Measurements from ENCODE around the gene MYL12B. TPM values are rescaled to one million over a fixed set of nuclear protein-coding genes. Genes with fewer than 3 reads are reported as not detected.
A peak's percentile ranks its signal among the peaks of the same experiment; 100 is the strongest.

MYL12B gene
- total RNA-seq, 1 donor from 2014 or later = 535 TPM

GRCh38 chr18:3262234-3263131 is 550 bp downstream of the MYL12B start:
- Histone ChIP-seq H3K4me3 (ENCODE audit: low read depth, low read length) (peak overlapping the region; percentile 58), H3K27me3 (ENCODE audit: control insufficient read depth, insufficient read depth, low read length) (no peaks in the 10 kb centered on the region), H3K36me3 (ENCODE audit: control insufficient read depth, insufficient read depth, low read length) (no peaks in the 10 kb centered on the region)
- no peak for TF ChIP-seq CTCF (IDR thresholded peaks at IDR 0.05; ENCODE audit: insufficient read depth, low read length, poor library complexity, severe bottlenecking)
- no peak for DNase-seq (ENCODE audit: low read depth)

- Histone ChIP-seq H3K27me3 (ENCODE audit: control insufficient read depth, insufficient read depth, low read length) (no peaks in the 10 kb centered on the region), H3K4me3 (ENCODE audit: low read depth, low read length) (peak overlapping the region; percentile 58), H3K36me3 (ENCODE audit: control insufficient read depth, insufficient read depth, low read length) (no peaks in the 10 kb centered on the region)
- DNase-seq (ENCODE audit: low read depth) = no peak
- TF ChIP-seq CTCF (IDR thresholded peaks at IDR 0.05; ENCODE audit: insufficient read depth, low read length, poor library complexity, severe bottlenecking) = no peak
Observed at GRCh38 chr18:3263132-3263700, 1.3 kb downstream of the MYL12B start.

GRCh38 chr18:3264362-3264761 is 2.4 kb downstream of the MYL12B start:
- no peak overlapping the region for H3K4me3 ChIP-seq (ENCODE audit: low read depth, low read length)
- no peaks in the 10 kb centered on the region for H3K36me3 ChIP-seq (ENCODE audit: control insufficient read depth, insufficient read depth, low read length)
- DNase-seq (ENCODE audit: low read depth) = no peak
- TF ChIP-seq CTCF (IDR thresholded peaks at IDR 0.05; ENCODE audit: insufficient read depth, low read length, poor library complexity, severe bottlenecking) = no peak
- H3K27me3 ChIP-seq (ENCODE audit: control insufficient read depth, insufficient read depth, low read length) = no peaks in the 10 kb centered on the region

- TF ChIP-seq CTCF (IDR thresholded peaks at IDR 0.05; ENCODE audit: insufficient read depth, low read length, poor library complexity, severe bottlenecking) = no peak
- DNase-seq (ENCODE audit: low read depth) = no peak
- H3K27me3 ChIP-seq (ENCODE audit: control insufficient read depth, insufficient read depth, low read length) = no peaks in the 10 kb centered on the region
- H3K4me3 ChIP-seq (ENCODE audit: low read depth, low read length) = no peak overlapping the region
- H3K36me3 ChIP-seq (ENCODE audit: control insufficient read depth, insufficient read depth, low read length) = no peaks in the 10 kb centered on the region
Observed at GRCh38 chr18:3265564-3266033, 3.7 kb downstream of the MYL12B start.

GRCh38 chr18:3266062-3266608 is 4.2 kb downstream of the MYL12B start:
- H3K27me3 ChIP-seq (ENCODE audit: control insufficient read depth, insufficient read depth, low read length) = no peaks in the 10 kb centered on the region
- no peak for DNase-seq (ENCODE audit: low read depth)
- H3K36me3 ChIP-seq (ENCODE audit: control insufficient read depth, insufficient read depth, low read length) = no peaks in the 10 kb centered on the region
- TF ChIP-seq CTCF (IDR thresholded peaks at IDR 0.05; ENCODE audit: insufficient read depth, low read length, poor library complexity, severe bottlenecking) = no peak
- H3K4me3 ChIP-seq (ENCODE audit: low read depth, low read length) = no peak overlapping the region

Measured in kidney epithelial cell (primary cell).